HCT116 (cell line): ENCODE data around the gene TFCP2. TPM values are rescaled to one million over a fixed set of nuclear protein-coding genes. Genes with fewer than 3 reads are reported as not detected.

ENCODE experiments used
- ATAC-seq: fragments of 200-7000 bp; cut with Tn5 transposase; 2 replicates; pipeline ENCODE4 v1.9.1; 2020; ENCODE audit warnings: mild to moderate bottlenecking, moderate library complexity
- BruUV-seq: library from RNA; stranded (reverse); fragments of 400-500 nt; replicated peaks from 2 replicates; lab custom pipeline; 2021; lab: Mats Ljungman, UMichigan
- CTCF ChIA-PET: fragments of 300-600 bp; sonication (Branson Sonifier 250); formaldehyde crosslinking; loops from one replicate; lab custom pipeline; 2021; ENCODE audit warnings: antibody characterized with exemption; lab: Charles Lee
- POLR2A ChIA-PET: fragments of 300-600, 350-600 bp; sonication (Branson Sonifier 250); formaldehyde crosslinking; loops from one replicate; lab custom pipeline; 2021; ENCODE audit warnings: antibody characterized with exemption; lab: Charles Lee
- RAD21 ChIA-PET, 2 experiments: fragments of 300-600 bp; sonication (Branson Sonifier 250); formaldehyde crosslinking; loops; one replicate each; lab custom pipeline; 2023; ENCODE audit warnings: low total read pairs in 2 of 2; ENCODE audit not compliant: uncharacterized antibody in 2 of 2, unreplicated experiment in 2 of 2, low non-redundant PET in 1 of 2; lab: Charles Lee
- DNase-seq: peaks from one replicate; pipeline ENCODE4 v3.0.0-alpha.2; 2010; ENCODE audit warnings: low read depth, low spot score
- H2AFZ ChIP-seq: fragments of 200-600 bp; shearing (Covaris generic), sonication (generic); 2 replicates; pipeline ENCODE4 v1.6.1; 2017; ENCODE audit warnings: low read depth, mixed run types, mixed read lengths, antibody characterized with exemption, low read length; ENCODE audit not compliant: poor library complexity, severe bottlenecking
- H3K27ac ChIP-seq: 2 replicates; pipeline ENCODE4 v1.5.1; 2012; ENCODE audit warnings: low read depth, low read length
- H3K27me3 ChIP-seq: fragments of 200-600 bp; sonication (generic); 2 replicates; pipeline ENCODE4 v1.6.1; 2016; ENCODE audit warnings: mixed run types, low read length, mixed read lengths; ENCODE audit not compliant: insufficient read depth
- H3K36me3 ChIP-seq, 2 experiments: fragments of 200-500 bp in 1 of 2; fragments of 200-600 bp in 1 of 2; sonication (Bioruptor generic) in 1 of 2; sonication (generic) in 1 of 2; 2 replicates each; pipeline versions ENCODE4 v1.5.1 to v1.6.1; 2014 to 2016; ENCODE audit warnings: low read length in 2 of 2, inconsistent platforms in 1 of 2, mixed read lengths in 1 of 2, mixed run types in 1 of 2; ENCODE audit not compliant: insufficient read depth in 2 of 2, control insufficient read depth in 1 of 2
- H3K4me1 ChIP-seq, 2 experiments: fragments of 200-600 bp in 1 of 2; sonication (generic) in 1 of 2; 2 replicates each; pipeline versions ENCODE4 v1.5.1 to v1.6.1; 2012 to 2017; ENCODE audit warnings: low read length in 2 of 2, inconsistent platforms in 1 of 2, mild to moderate bottlenecking in 1 of 2, mixed read lengths in 1 of 2, mixed run types in 1 of 2, moderate library complexity in 1 of 2; ENCODE audit not compliant: insufficient read depth in 2 of 2, control insufficient read depth in 1 of 2
- H3K4me2 ChIP-seq: fragments of 200-600 bp; sonication (generic); 2 replicates; pipeline ENCODE4 v1.6.1; 2017; ENCODE audit warnings: mixed run types, low read length, mixed read lengths
- H3K4me3 ChIP-seq, 2 experiments: fragments of 200-600 bp in 1 of 2; sonication (generic) in 1 of 2; replicated peaks in 1 of 2; 2 replicates each; pipeline ENCODE4 v1.5.1; 2011 to 2016; ENCODE audit warnings: low read length in 2 of 2, control low read depth in 1 of 2, low read depth in 1 of 2, mild to moderate bottlenecking in 1 of 2, mixed read lengths in 1 of 2, mixed run types in 1 of 2
- H3K79me2 ChIP-seq: fragments of 200-600 bp; sonication (generic); 2 replicates; pipeline ENCODE4 v1.6.1; 2017; ENCODE audit warnings: mild to moderate bottlenecking, mixed run types, low read length, moderate library complexity, mixed read lengths; ENCODE audit not compliant: insufficient read depth
- H3K9ac ChIP-seq: fragments of 200-600 bp; sonication (generic); 2 replicates; pipeline ENCODE4 v1.6.1; 2016; ENCODE audit warnings: low read length, mixed read lengths
- H3K9me2 ChIP-seq: fragments of 200-600 bp; sonication (generic), shearing (Covaris generic); 2 replicates; pipeline ENCODE4 v1.6.1; 2017; ENCODE audit warnings: mixed run types, mild to moderate bottlenecking, moderate library complexity; ENCODE audit not compliant: insufficient read depth
- H3K9me3 ChIP-seq, 2 experiments: fragments of 200-500 bp in 1 of 2; fragments of 200-600 bp in 1 of 2; sonication (Bioruptor generic) in 1 of 2; sonication (generic) in 1 of 2; 2 replicates each; pipeline ENCODE4 v1.6.1; 2014 to 2017; ENCODE audit warnings: low read length in 2 of 2, mixed read lengths in 2 of 2, inconsistent platforms in 1 of 2, low read depth in 1 of 2, mild to moderate bottlenecking in 1 of 2, mixed run types in 1 of 2, moderate library complexity in 1 of 2; ENCODE audit not compliant: control insufficient read depth in 1 of 2, insufficient read depth in 1 of 2
- H4K20me1 ChIP-seq: fragments of 200-600 bp; sonication (generic), shearing (Covaris generic); 2 replicates; pipeline ENCODE4 v1.6.1; 2017; ENCODE audit warnings: mixed run types, mild to moderate bottlenecking, moderate library complexity; ENCODE audit not compliant: insufficient read depth
- CBX3 ChIP-seq: IDR thresholded peaks from 2 replicates; pipeline ENCODE4 v1.6.1; 2012; ENCODE audit warnings: low read depth
- CTCF ChIP-seq, 3 experiments: fragments of 200-600 bp in 1 of 3; sonication (generic) in 1 of 3; IDR thresholded peaks in 2 of 3; conservative IDR thresholded peaks in 1 of 3; 2 replicates each; pipeline ENCODE4 v1.5.1; 2012 to 2017; ENCODE audit warnings: low read depth in 2 of 3, low read length in 2 of 3, antibody characterized with exemption in 1 of 3, borderline replicate concordance in 1 of 3, control low read depth in 1 of 3, mild to moderate bottlenecking in 1 of 3, mixed read lengths in 1 of 3, mixed run types in 1 of 3, moderate library complexity in 1 of 3; ENCODE audit not compliant: insufficient read depth in 1 of 3
- EGR1 ChIP-seq: IDR thresholded peaks from 2 replicates; pipeline ENCODE4 v1.6.1; 2012; ENCODE audit warnings: low read depth
- EZH2 ChIP-seq: fragments of 200-600 bp; sonication (generic); IDR thresholded peaks from 2 replicates; pipeline ENCODE4 v1.6.1; 2017; ENCODE audit warnings: antibody characterized with exemption, mixed run types
- EZH2phosphoT487 ChIP-seq: fragments of 200-600 bp; IDR thresholded peaks from 2 replicates; pipeline ENCODE4 v1.6.1; 2018; ENCODE audit warnings: antibody characterized with exemption, borderline replicate concordance
- JUND ChIP-seq: IDR thresholded peaks from 2 replicates; pipeline ENCODE4 v1.6.1; 2012
- POLR2A ChIP-seq: IDR thresholded peaks from 2 replicates; pipeline ENCODE4 v1.7.0; 2011; ENCODE audit warnings: borderline replicate concordance; ENCODE audit not compliant: insufficient read depth, insufficient read length; ENCODE audit errors: extremely low read depth
- RAD21 ChIP-seq: IDR thresholded peaks from 2 replicates; pipeline ENCODE4 v1.6.1; 2012; ENCODE audit warnings: low read depth, mild to moderate bottlenecking
- REST ChIP-seq: IDR thresholded peaks from 2 replicates; pipeline ENCODE4 v1.6.1; 2012; ENCODE audit warnings: low read depth
- SRF ChIP-seq: IDR thresholded peaks from 2 replicates; pipeline ENCODE4 v1.6.1; 2012; ENCODE audit warnings: low read depth
- ZBTB33 ChIP-seq: IDR thresholded peaks from 2 replicates; pipeline ENCODE4 v1.6.1; 2011; ENCODE audit warnings: mild to moderate bottlenecking, low read length, moderate library complexity; ENCODE audit not compliant: insufficient replicate concordance; ENCODE audit errors: extremely low read depth
- ZFX ChIP-seq: fragments of 450-650 bp; IDR thresholded peaks from 2 replicates; pipeline ENCODE4 v1.6.1; 2017
- ZNF274 ChIP-seq: fragments of 200-500 bp; sonication (Bioruptor generic); IDR thresholded peaks from 2 replicates; pipeline ENCODE4 v1.6.1; 2014; ENCODE audit warnings: mild to moderate bottlenecking, low read depth, low read length, inconsistent platforms
- intact Hi-C: fragments of 100-400 bp; cut with micrococcal nuclease; formaldehyde crosslinking; loops from 2 replicates; pipeline ENCODE4 v1.10.0; 2022
- total RNA-seq: library from RNA; stranded (reverse); gene quantifications from one replicate; pipeline ENCODE4 v1.2.1, GENCODE V29; 2021; ENCODE audit not compliant: unreplicated experiment

TFCP2 gene
- total RNA-seq, 1 experiment from 2014 or later: 31.6 TPM

GRCh38 chr12:51208016-51208660 is 35.2 kb upstream of the TFCP2 start:
- intact Hi-C loops: no loop called here
- POLR2A ChIA-PET: no interaction called here
- Histone ChIP-seq H3K27me3 (no peaks in the 10 kb centered on the region), H3K36me3 (no peaks in the 10 kb centered on the region), H3K4me3 (no peak overlapping the region), H3K4me1 (peaks cover 5 to 12% of the 10 kb centered on the region in 2 experiments; a peak in 3 of 4 replicates), H3K9me3 (no peaks in the 10 kb centered on the region), H3K9me2 (no peaks in the 10 kb centered on the region), H4K20me1 (no peaks in the 10 kb centered on the region), H2AFZ (no peak overlapping the region), H3K79me2 (no peaks in the 10 kb centered on the region), H3K4me2 (no peak overlapping the region), H3K27ac (no peak overlapping the region), H3K9ac (no peak overlapping the region)
- TF ChIP-seq ZFX (no peak), EZH2phosphoT487 (no peak), ZBTB33 (no peak), SRF (no peak), POLR2A (no peak), EZH2 (no peak), ZNF274 (no peak), REST (no peak), CBX3 (no peak), CTCF (IDR thresholded peaks at IDR 0.05 in 2 of 3, conservative IDR thresholded peaks at IDR 0.05 in 1 of 3; ENCODE audit: borderline replicate concordance in 1 of 3, insufficient read depth in 1 of 3, low read depth in 2 of 3, low read length in 2 of 3) (no peak), RAD21 (no peak), EGR1 (no peak), JUND (no peak)
- CTCF ChIA-PET: no interaction called here
- ATAC-seq (no peak), DNase-seq (no peak)
- no TSS peak for BruUV-seq
- RAD21 ChIA-PET: no interaction called here
